GM08714 (cell line): Measurements from ENCODE around the gene CABP1.
A peak's percentile ranks its signal among the peaks of the same experiment; 100 is the strongest.
"Not testable (repeated sequence)": the region's sequence is repeated elsewhere in the genome, so short reads cannot be mapped to it uniquely, and the experiment has no call there.

Source experiments
- H3K4me3 ChIP-seq: fragments of 200-500 bp; sonication (Bioruptor generic); 2 replicates; pipeline ENCODE4 v1.5.1; 2014; ENCODE audit warnings: mild to moderate bottlenecking, low read length, inconsistent platforms
- ZNF274 ChIP-seq: IDR thresholded peaks from 2 replicates; pipeline ENCODE4 v1.6.1; 2012; ENCODE audit warnings: mild to moderate bottlenecking, low read depth, low read length

The CABP1 gene

DNA sequence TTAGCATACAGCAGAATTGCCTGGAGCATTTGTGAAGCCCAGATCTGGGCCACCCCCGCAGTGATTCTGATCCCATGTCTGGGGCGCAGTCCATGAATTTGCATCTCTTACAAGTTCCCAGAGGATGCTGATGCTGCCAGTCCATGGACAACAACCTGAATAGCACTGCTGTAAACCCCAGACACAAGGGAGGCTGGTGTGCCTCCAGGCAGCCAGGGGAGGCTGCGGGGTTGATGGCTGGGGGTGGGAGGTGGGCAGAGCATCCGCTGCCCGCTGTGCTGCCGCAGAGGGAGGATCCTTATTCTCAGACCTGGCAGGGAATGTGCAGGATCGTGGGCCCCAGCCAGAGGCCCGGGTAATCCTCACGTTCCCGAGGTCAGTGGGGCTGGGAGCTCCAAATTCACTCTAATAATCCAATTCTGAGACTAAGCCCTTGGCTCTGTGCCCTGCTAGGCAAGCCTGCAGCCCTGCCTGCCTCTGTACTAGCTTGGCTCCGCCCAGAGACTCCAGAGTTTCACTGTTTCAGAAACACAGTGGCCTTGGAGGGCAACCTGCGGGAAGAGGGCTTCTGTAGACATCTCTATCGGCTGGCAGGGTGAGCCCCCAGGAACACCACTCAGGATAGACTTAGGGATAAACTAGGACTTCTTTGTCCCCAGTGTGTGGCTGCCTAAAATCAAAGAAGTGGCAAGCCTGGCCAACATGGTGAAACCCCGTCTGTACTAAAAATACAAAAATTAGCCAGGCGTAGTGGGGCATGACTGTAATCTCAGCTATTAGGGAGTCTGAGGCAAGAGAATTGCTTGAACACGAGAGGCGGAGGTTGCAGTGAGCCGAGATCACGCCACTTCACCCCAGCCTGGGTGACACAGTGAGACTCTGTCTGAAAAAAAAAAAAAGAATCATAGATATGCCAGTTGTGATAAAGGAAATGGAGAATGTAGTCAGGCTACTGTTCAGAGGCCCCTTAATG, 28.7 kb downstream of the CABP1 start:
- TF ChIP-seq ZNF274, result no peak
- peak overlapping the region; percentile 27; the same call in 1 of the 2 replicates for H3K4me3 ChIP-seq

DNA sequence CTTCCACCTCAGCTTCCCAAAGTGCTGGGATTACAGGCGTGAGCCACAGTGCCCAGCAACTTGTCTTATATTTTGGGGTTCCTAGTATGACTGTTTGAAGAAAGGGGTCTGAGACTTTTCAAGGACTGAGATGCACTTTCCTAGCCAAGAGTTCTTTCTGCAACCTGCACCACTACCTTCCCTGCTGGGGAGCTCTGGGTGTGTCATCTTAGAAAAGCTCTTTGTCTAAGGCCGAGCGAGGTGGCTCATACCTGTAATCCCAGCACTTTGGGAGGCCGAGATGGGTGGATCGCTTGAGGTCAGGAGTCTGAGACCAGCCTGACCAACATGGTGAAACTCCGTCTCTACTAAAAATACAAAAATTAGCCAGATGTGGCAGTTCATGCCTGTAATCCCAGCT, 29.8 kb downstream of the CABP1 start:
- not testable (repeated sequence) for H3K4me3 ChIP-seq

DNA sequence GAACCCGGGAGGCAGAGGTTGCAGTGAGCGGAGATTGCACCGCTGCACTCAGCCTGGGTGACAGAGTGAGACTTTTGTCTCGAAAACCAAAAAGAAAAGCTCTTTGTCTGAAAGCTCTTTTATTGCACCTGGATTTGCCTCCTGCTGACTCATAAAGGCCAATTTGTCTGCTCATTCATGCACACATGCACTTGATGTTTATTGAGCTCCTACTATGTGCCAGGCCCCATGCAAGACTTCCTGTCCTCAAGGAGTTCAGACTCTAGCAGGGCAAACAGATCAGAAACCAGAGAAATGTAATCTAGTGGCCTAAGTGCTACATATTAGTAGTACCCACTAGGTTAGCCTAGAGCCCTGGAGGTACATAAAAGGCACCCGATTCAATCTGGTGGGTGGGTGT, 30.2 kb downstream of the CABP1 start:
- no peak for TF ChIP-seq ZNF274
- H3K4me3 ChIP-seq, result no peak overlapping the region

GRCh38 chr12:120674097-120674636, 33.7 kb downstream of the CABP1 start:
- no peak for TF ChIP-seq ZNF274
- H3K4me3 ChIP-seq, result no peak overlapping the region

GRCh38 chr12:120677765-120678473, 37.5 kb downstream of the CABP1 start:
- no peak for TF ChIP-seq ZNF274
- no peak overlapping the region for H3K4me3 ChIP-seq

- TF ChIP-seq ZNF274, result no peak
These were observed 38.1 kb downstream of the CABP1 start for GRCh38 chr12:120678572-120678971.

DNA sequence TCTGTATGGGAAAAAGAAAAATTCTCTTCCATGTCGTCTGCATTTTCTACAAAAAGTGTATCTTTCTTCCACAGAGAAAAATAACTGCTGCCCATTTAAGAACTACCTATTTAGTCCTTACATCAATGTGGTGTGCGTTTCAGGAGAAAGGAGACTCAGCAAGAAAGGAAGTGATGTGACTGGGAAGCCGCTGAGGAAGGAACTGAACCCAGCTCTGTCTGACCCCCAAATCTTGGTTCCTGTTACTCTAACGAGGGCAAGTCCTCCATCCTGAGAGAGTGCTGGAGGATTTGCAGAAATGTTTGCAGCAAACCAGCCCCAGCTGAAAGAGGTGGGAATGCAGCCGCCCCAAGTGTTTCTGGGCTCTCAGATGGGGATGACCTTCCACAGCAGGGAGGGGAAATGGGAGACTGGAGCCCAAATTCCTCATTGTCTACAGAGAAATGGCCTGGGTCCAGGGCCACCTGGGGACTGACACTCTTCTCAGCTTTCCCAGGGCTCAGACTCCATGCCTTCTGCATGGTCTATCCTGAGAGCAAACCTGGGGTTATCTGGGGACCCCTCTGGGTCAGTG, 39.8 kb downstream of the CABP1 start:
- TF ChIP-seq ZNF274, result no peak

More at GRCh38 chr12:120678572-120678971, 38.1 kb downstream of the CABP1 start:
- no peak overlapping the region; the same call in 1 of the 2 replicates for H3K4me3 ChIP-seq

GRCh38 chr12:120684523-120684932, 44.1 kb downstream of the CABP1 start:
- no peak for TF ChIP-seq ZNF274
- H3K4me3 ChIP-seq, result peak overlapping the region; percentile 14; the same call in 1 of the 2 replicates

More for the DNA sequence above, 39.8 kb downstream of the CABP1 start:
- H3K4me3 ChIP-seq, result no peak overlapping the region

DNA sequence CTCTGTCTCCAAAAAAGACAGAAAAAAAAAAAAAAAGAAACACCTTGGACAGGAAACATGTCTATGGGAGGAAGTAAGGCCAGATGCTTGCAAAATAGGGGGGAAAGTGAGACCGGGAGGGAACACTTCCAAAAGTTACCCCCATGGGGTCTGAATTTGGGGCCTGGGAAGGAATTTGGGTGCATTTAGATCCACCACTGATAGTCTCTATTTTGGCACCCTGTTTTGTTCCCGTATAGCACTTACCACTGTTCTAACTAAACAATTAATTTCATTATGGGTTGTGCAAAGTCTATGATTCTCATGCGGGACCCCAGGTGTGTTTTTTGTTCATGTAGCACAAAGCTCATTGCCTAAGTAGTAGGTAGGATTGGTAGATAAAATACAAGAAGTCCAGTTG, 45.1 kb downstream of the CABP1 start:
- no peak overlapping the region for H3K4me3 ChIP-seq
- no peak for TF ChIP-seq ZNF274

GRCh38 chr12:120686151-120686689, 45.8 kb downstream of the CABP1 start:
- TF ChIP-seq ZNF274, result no peak
- peak overlapping the region; percentile 67 for H3K4me3 ChIP-seq

DNA sequence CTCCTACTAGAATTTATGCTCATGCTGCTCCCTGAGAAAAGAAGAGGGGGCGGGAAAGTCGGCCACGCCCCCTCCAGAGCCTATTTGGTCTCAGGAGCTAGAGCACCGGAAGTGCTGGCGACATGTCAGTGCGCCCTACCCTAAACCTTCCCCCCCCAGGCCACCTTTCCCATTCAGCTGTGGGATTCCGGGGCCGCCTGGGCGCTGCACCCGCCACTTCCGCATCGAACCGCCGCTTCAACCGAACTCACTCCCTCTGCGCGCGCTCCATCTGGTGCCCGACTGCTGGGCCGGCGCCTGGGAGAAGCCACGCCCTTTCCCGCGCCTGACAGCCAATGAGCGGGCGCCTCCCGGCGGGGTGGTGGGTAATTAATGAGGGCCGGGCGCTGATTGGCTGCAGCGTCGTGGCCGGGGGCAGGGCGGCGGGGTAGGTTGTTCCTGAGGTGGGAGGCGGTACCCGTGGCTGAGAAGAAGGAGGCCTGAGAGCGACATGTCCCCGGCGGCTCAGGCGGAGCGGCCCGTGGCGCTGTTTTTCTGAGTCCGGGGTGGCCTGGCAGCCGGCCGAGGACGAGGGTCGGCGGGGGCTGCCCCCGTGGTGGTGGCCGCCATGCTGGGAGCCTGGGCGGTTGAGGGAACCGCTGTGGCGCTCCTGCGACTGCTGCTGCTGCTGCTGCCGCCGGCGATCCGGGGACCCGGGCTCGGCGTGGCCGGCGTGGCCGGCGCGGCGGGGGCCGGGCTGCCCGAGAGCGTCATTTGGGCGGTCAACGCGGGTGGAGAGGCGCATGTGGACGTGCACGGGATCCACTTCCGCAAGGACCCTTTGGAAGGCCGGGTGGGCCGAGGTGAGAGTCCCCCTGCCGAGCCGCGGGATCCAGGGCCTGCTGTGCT, 46.5 kb downstream of the CABP1 start, which contains the start of gene MLEC:
Gene MLEC (plus strand): TSS at position 460 of the 888 bp plus-strand sequence. CDS start 148 bp downstream, at position 608.
- no peak for TF ChIP-seq ZNF274
- H3K4me3 ChIP-seq, result peak within 1 kb of the TSS; percentile 96

DNA sequence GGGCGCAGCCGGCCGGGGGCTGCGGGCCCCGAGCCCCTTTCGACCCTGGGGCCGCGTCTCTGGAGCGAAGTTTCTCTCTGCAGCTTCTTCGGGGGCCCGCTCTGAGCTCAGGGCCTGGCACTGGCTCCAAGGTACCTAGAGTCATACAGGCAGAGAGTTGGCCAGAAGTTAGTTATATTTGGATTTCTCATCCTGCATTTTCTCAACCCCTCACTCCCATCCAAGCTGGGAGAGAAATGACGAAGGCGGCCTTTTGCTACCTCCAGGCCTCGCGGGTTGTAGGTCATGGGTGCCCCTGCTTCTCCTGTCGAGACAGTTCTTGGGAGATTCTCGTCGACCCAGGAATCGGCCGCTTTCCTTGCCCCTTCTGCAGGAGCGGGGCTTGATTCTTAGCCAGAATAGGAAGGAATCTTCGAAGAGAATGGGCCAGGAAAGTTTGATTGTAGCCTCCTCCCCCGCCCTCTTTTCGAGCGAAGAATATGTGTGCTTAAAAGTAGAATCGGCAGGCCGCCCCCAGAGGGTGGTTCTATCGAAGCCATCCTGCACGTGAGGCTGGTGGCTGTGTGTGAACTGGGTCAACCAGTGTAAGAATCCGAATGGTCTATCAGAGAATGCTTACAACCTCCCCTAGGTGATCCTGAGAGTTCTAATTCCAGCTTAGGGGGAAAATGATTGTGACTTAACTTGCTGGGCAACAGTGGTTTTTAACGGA, 47.3 kb downstream of the CABP1 start:
- H3K4me3 ChIP-seq, result peak overlapping the region; percentile 96
- TF ChIP-seq ZNF274, result no peak
